ENCODE results near the gene MEGF11. TPM values are rescaled to one million over a fixed set of nuclear protein-coding genes. Genes with fewer than 3 reads are reported as not detected.

The MEGF11 gene
- total and polyA plus RNA-seq, 2 donors (not counting 1 experiment from before 2014, with no cell fraction given), result under 0.01 TPM; not detected in 1

DNA sequence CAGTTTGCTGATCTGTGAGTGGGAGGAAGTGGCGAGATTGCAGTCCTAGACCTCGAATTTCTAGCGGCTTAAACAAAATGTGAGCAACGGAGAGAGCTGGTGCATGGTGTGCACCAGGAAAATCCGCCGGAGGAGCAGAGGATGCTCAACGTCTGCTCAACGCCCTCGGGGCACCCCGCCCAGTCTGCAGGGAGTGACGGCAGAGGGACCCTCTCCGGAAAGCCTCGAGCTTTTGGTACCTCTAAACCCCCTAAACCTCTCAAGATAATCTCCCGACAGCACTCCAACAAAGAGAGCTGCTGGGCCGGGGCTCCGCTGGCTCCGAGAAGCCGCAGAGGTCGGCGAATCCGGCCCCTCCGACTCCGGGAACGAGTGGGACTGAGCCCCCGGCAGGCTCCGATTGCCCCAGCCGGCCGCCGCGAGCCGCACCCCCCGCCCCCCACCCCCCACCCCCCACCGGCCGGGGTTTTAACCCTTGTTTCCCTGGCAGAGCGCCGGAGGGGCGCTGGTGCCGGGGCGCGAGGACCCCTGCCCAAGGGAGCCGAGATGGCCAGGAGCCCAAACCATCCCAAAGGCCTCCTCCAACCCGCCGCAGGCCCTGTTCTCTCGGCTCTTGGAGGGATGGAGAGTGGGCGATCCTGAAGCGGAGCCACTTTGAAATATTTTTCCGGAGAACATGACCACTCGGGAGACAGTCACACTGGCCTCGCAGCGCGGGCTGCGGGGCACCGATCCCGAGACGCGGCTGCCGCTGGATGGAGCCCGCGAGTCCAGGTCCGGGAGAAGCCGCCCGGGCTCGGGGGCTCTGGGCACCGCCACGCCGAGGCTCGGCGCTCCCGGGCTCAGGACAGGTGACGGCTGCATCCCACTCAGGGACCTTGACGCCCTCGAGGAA lies 1.5 kb downstream of the MEGF11 start:
- Histone ChIP-seq H3K9me3 (ENCODE audit: control insufficient read depth, insufficient read depth, low read depth, low read length) (no peaks in the 10 kb centered on the region), H2AFZ (ENCODE audit: low read length) (no peak overlapping the region), H3K36me3 (ENCODE audit: control insufficient read depth, insufficient read depth, low read length) (no peaks in the 10 kb centered on the region), H3K27ac (ENCODE audit: insufficient read depth, low read length) (no peak overlapping the region), H3K79me2 (ENCODE audit: control insufficient read depth, insufficient read depth, low read length) (no peaks in the 10 kb centered on the region), H3K4me3 (replicated peaks in 1 of 4; ENCODE audit: control extremely low read depth in 1 of 4, insufficient read depth in 1 of 4, low read depth in 3 of 4, low read length in 4 of 4) (peak overlapping the region in 2 of 4 experiments; percentile 52 to 53), H4K20me1 (ENCODE audit: control insufficient read depth, extremely low read depth, insufficient read depth, low read length) (no peaks in the 10 kb centered on the region), H3K27me3 (ENCODE audit: control insufficient read depth, insufficient read depth, low read length) (peaks cover 70% of the 10 kb centered on the region), H3K4me1 (ENCODE audit: control insufficient read depth, extremely low read depth, insufficient read depth, low read length) (no peaks in the 10 kb centered on the region), H3K9ac (ENCODE audit: insufficient read depth, low read length) (no peak overlapping the region), H3K4me2 (ENCODE audit: extremely low read depth, insufficient read depth, low read length) (peak overlapping the region; percentile 36)
- TF ChIP-seq, protein P1, sequence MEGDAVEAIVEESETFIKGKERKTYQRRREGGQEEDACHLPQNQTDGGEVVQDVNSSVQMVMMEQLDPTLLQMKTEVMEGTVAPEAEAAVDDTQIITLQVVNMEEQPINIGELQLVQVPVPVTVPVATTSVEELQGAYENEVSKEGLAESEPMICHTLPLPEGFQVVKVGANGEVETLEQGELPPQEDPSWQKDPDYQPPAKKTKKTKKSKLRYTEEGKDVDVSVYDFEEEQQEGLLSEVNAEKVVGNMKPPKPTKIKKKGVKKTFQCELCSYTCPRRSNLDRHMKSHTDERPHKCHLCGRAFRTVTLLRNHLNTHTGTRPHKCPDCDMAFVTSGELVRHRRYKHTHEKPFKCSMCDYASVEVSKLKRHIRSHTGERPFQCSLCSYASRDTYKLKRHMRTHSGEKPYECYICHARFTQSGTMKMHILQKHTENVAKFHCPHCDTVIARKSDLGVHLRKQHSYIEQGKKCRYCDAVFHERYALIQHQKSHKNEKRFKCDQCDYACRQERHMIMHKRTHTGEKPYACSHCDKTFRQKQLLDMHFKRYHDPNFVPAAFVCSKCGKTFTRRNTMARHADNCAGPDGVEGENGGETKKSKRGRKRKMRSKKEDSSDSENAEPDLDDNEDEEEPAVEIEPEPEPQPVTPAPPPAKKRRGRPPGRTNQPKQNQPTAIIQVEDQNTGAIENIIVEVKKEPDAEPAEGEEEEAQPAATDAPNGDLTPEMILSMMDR (conservative IDR thresholded peaks at IDR 0.05 in 1 of 2, IDR thresholded peaks at IDR 0.05 in 1 of 2; ENCODE audit: low read depth in 1 of 2, low read length in 2 of 2), result peak; percentile 58 to 59
- TF ChIP-seq EZH2 (IDR thresholded peaks at IDR 0.05; ENCODE audit: low read length, missing control alignments), result peak; percentile 51
- DNase-seq (ENCODE audit: low read depth in 2 of 2), result peak; percentile 35 to 46

DNA sequence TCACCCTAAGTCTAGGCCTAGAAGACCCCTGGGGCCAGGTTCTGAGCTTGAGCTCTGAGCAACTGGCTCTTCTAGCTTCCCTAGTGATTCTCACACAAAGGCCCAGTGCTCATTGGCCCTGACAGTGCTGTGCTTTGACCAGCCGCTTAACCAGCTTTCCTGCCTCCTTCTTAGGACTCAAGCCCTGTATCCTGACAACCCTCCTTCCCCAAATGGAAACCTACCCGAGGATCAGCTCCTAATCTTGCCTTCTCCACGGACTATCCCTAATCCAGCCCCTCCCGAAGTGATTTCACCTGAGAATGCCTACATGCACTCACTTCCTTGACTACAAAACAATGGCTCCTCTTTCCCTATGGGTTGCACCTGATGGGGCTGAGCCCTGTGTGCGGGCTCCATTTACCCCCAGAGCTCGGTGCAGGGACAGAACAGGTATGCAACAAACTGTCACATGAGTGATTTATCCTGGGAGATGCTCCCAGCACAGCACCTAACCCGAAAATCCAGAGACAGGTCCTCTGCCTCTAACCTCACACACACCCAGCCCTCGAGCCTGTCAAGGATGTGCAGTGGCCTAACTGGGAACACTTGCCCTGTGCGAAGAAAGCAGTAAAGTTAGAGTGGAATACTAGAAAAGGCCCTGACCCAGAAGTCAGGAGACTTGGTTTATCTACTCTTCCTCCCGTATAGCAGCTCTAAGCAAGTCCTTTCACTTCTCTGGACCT lies 2.3 kb downstream of the MEGF11 start:
- Histone ChIP-seq H3K79me2 (ENCODE audit: control insufficient read depth, insufficient read depth, low read length) (no peaks in the 10 kb centered on the region), H3K9ac (ENCODE audit: insufficient read depth, low read length) (no peak overlapping the region), H3K9me3 (ENCODE audit: control insufficient read depth, insufficient read depth, low read depth, low read length) (no peaks in the 10 kb centered on the region), H3K4me1 (ENCODE audit: control insufficient read depth, extremely low read depth, insufficient read depth, low read length) (no peaks in the 10 kb centered on the region), H3K4me2 (ENCODE audit: extremely low read depth, insufficient read depth, low read length) (no peak overlapping the region), H3K4me3 (replicated peaks in 1 of 4; ENCODE audit: control extremely low read depth in 1 of 4, insufficient read depth in 1 of 4, low read depth in 3 of 4, low read length in 4 of 4) (no peak overlapping the region), H2AFZ (ENCODE audit: low read length) (no peak overlapping the region), H3K27ac (ENCODE audit: insufficient read depth, low read length) (no peak overlapping the region), H4K20me1 (ENCODE audit: control insufficient read depth, extremely low read depth, insufficient read depth, low read length) (no peaks in the 10 kb centered on the region), H3K27me3 (ENCODE audit: control insufficient read depth, insufficient read depth, low read length) (peaks cover 63% of the 10 kb centered on the region), H3K36me3 (ENCODE audit: control insufficient read depth, insufficient read depth, low read length) (no peaks in the 10 kb centered on the region)
- DNase-seq (ENCODE audit: low read depth in 2 of 2), result no peak
- no peak for TF ChIP-seq EZH2 (IDR thresholded peaks at IDR 0.05; ENCODE audit: low read length, missing control alignments)
- TF ChIP-seq, protein P1 (conservative IDR thresholded peaks at IDR 0.05 in 1 of 2, IDR thresholded peaks at IDR 0.05 in 1 of 2; ENCODE audit: low read depth in 1 of 2, low read length in 2 of 2), result no peak

DNA sequence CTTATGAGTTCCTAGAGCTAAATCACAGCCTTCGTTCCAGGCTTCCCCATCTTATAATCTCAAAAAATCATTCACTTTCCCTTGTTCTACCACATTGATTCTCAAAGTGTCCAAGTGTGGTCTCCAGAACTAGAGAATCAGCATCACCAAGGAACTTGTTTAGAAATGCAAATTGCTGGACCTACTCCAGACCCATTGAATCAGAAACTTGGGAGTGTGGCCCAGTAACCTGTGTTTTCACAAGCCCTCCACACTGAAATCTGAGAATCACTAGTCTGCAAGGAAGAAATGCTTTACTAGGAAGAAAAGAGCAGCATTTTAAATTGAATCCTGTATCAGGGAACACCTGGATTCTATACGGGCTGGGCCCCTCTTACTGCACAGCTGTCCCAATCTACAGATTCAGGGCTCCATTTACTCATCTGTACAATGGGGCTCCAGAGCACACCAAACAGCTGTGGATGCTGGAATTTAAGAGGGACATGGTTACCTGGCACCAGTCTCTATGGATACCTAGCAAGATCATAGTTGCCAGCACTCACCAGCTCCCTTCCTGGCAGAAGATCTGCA lies 3.9 kb downstream of the MEGF11 start:
- Histone ChIP-seq H3K9ac (ENCODE audit: insufficient read depth, low read length) (no peak overlapping the region), H3K27ac (ENCODE audit: insufficient read depth, low read length) (no peak overlapping the region), H3K9me3 (ENCODE audit: control insufficient read depth, insufficient read depth, low read depth, low read length) (no peaks in the 10 kb centered on the region), H3K27me3 (ENCODE audit: control insufficient read depth, insufficient read depth, low read length) (peaks cover 52% of the 10 kb centered on the region), H3K79me2 (ENCODE audit: control insufficient read depth, insufficient read depth, low read length) (no peaks in the 10 kb centered on the region), H3K4me1 (ENCODE audit: control insufficient read depth, extremely low read depth, insufficient read depth, low read length) (no peaks in the 10 kb centered on the region), H3K36me3 (ENCODE audit: control insufficient read depth, insufficient read depth, low read length) (no peaks in the 10 kb centered on the region), H3K4me3 (replicated peaks in 1 of 4; ENCODE audit: control extremely low read depth in 1 of 4, insufficient read depth in 1 of 4, low read depth in 3 of 4, low read length in 4 of 4) (no peak overlapping the region), H2AFZ (ENCODE audit: low read length) (no peak overlapping the region), H3K4me2 (ENCODE audit: extremely low read depth, insufficient read depth, low read length) (no peak overlapping the region), H4K20me1 (ENCODE audit: control insufficient read depth, extremely low read depth, insufficient read depth, low read length) (no peaks in the 10 kb centered on the region)
- peak; percentile 11 to 32 for DNase-seq (ENCODE audit: low read depth in 2 of 2)
- TF ChIP-seq, protein P1 (conservative IDR thresholded peaks at IDR 0.05 in 1 of 2, IDR thresholded peaks at IDR 0.05 in 1 of 2; ENCODE audit: low read depth in 1 of 2, low read length in 2 of 2), result no peak
- TF ChIP-seq EZH2 (IDR thresholded peaks at IDR 0.05; ENCODE audit: low read length, missing control alignments), result no peak
